Suprapubic skin (tissue), 4 donors: ENCODE measurements around the gene BCAN.

Source experiments
- CTCF ChIP-seq, 2 donors: fragments of 200-600 bp in 1 of 2; fragments of 450-650 bp in 1 of 2; sonication (generic) in 1 of 2; IDR thresholded peaks; one replicate each; pipeline ENCODE4 v1.5.1; 2016 to 2019; ENCODE audit warnings: antibody characterized with exemption in 2 of 2, mild to moderate bottlenecking in 1 of 2, moderate library complexity in 1 of 2
- POLR2A ChIP-seq, 2 donors: fragments of 450-650 bp; IDR thresholded peaks; one replicate each; pipeline ENCODE4 v1.6.1; 2017; ENCODE audit warnings: antibody characterized with exemption in 2 of 2, mild to moderate bottlenecking in 2 of 2, moderate library complexity in 2 of 2
- POLR2AphosphoS5 ChIP-seq, 3 donors: sonication (generic); formaldehyde crosslinking; IDR thresholded peaks; one replicate each; pipeline ENCODE4 v1.6.1; 2017; ENCODE audit warnings: antibody characterized with exemption in 3 of 3

DNA sequence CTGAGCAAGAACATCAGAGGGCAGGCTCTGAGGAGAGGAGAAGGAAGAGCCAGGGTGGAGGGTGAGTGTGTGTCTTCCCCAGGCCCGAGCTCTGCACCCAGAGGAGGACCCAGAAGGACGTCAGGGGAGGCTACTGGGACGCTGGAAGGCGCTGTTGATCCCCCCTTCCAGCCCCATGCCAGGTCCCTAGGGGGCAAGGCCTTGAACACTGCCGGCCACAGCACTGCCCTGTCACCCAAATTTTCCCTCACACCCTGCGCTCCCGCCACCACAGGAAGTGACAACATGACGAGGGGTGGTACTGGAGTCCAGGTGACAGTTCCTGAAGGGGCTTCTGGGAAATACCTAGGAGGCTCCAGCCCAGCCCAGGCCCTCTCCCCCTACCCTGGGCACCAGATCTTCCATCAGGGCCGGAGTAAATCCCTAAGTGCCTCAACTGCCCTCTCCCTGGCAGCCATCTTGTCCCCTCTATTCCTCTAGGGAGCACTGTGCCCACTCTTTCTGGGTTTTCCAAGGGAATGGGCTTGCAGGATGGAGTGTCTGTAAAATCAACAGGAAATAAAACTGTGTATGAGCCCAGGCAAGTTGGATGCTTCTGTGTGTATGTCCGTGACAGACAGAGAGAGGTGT is 17.1 kb downstream of the BCAN start:
- TF ChIP-seq CTCF (IDR thresholded peaks at IDR 0.05), result no peak
- no peak for TF ChIP-seq POLR2AphosphoS5 (IDR thresholded peaks at IDR 0.05)
- no peak for TF ChIP-seq POLR2A (IDR thresholded peaks at IDR 0.05)
